GM12891 (cell line): ENCODE data around the gene ITPR3.

Experiments
- PAX5 ChIP-seq: IDR thresholded peaks from 2 replicates; pipeline ENCODE4 v1.6.1; 2011; ENCODE audit warnings: low read length, moderate library complexity, mild to moderate bottlenecking; ENCODE audit not compliant: insufficient read depth, severe bottlenecking
- POLR2A ChIP-seq: IDR thresholded peaks from 2 replicates; pipeline ENCODE4 v1.6.1; 2011; ENCODE audit warnings: low read depth, low read length, control low read depth
- POLR2AphosphoS5 ChIP-seq: IDR thresholded peaks from 2 replicates; pipeline ENCODE4 v1.6.1; 2011; ENCODE audit warnings: low read depth, low read length, control low read depth
- POU2F2 ChIP-seq: IDR thresholded peaks from 2 replicates; pipeline ENCODE4 v1.6.1; 2011; ENCODE audit warnings: low read depth, mild to moderate bottlenecking, control low read depth, low read length, moderate library complexity
- SPI1 ChIP-seq: IDR thresholded peaks from 2 replicates; pipeline ENCODE4 v1.6.1; 2011; ENCODE audit warnings: low read depth, low read length, control low read depth
- TAF1 ChIP-seq: IDR thresholded peaks from 2 replicates; pipeline ENCODE4 v1.6.1; 2011; ENCODE audit warnings: low read depth, low read length, control low read depth

- TF ChIP-seq TAF1 (no peak), POLR2A (no peak), POU2F2 (no peak), POLR2AphosphoS5 (no peak), SPI1 (no peak), PAX5 (no peak)
Measured at GRCh38 chr6:33634161-33634727, 13.1 kb downstream of the ITPR3 start.
